Liver (tissue), 3 donors: ENCODE data around the gene PINK1.

Experiments
- GABPA ChIP-seq, 2 donors: IDR thresholded peaks in 1 of 2; conservative IDR thresholded peaks in 1 of 2; 2 replicates each; pipeline ENCODE4 v1.6.1; 2016; ENCODE audit warnings: antibody characterized with exemption in 2 of 2, mild to moderate bottlenecking in 1 of 2, moderate library complexity in 1 of 2
- JUND ChIP-seq, 2 donors: IDR thresholded peaks; 2 replicates each; pipeline ENCODE4 v1.6.1; 2016; ENCODE audit warnings: antibody characterized with exemption in 2 of 2
- MAX ChIP-seq: IDR thresholded peaks from 2 replicates; pipeline ENCODE4 v1.6.1; 2016; ENCODE audit warnings: antibody characterized with exemption
- RAD21 ChIP-seq, 2 donors: IDR thresholded peaks; 2 replicates each; pipeline ENCODE4 v1.6.1; 2016; ENCODE audit warnings: antibody characterized with exemption in 2 of 2, mild to moderate bottlenecking in 2 of 2
- TAF1 ChIP-seq: conservative IDR thresholded peaks from 2 replicates; pipeline ENCODE4 v1.6.1; 2016; ENCODE audit warnings: antibody characterized with exemption, mild to moderate bottlenecking
- TF ChIP-seq, protein P1 (sequence below): fragments of 150-350 bp; IDR thresholded peaks from 2 replicates; pipeline ENCODE4 v1.5.1; 2017; ENCODE audit warnings: improper control_type of control experiment, low read depth, low read length; ENCODE audit not compliant: missing input control
- donor health status: healthy.
- donor health status: healthy.

DNA sequence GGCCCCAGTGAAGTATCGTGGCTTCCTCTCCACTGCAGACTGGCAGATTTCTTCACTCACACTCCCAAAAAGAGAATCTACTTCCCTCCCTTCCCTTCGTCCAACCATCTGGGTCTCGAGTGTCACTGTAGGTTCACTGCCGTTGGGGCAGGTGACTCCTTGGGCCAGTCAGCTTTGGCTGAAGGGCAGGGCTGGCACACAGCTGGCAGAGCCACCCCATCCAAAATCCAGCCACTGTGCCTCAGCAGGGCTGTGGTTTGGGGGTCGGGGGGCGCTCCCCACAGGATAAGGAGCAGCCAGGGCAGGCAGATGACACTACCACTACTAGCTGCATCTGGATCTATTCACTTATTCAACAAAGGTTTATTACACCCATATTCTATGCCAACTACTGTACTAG is 9.8 kb downstream of the PINK1 start:
- TF ChIP-seq, protein P1, sequence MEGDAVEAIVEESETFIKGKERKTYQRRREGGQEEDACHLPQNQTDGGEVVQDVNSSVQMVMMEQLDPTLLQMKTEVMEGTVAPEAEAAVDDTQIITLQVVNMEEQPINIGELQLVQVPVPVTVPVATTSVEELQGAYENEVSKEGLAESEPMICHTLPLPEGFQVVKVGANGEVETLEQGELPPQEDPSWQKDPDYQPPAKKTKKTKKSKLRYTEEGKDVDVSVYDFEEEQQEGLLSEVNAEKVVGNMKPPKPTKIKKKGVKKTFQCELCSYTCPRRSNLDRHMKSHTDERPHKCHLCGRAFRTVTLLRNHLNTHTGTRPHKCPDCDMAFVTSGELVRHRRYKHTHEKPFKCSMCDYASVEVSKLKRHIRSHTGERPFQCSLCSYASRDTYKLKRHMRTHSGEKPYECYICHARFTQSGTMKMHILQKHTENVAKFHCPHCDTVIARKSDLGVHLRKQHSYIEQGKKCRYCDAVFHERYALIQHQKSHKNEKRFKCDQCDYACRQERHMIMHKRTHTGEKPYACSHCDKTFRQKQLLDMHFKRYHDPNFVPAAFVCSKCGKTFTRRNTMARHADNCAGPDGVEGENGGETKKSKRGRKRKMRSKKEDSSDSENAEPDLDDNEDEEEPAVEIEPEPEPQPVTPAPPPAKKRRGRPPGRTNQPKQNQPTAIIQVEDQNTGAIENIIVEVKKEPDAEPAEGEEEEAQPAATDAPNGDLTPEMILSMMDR: no peak
- TF ChIP-seq RAD21 (IDR thresholded peaks at IDR 0.05) (no peak), TAF1 (no peak), JUND (IDR thresholded peaks at IDR 0.05) (no peak), GABPA (IDR thresholded peaks at IDR 0.05 in 1 of 2, conservative IDR thresholded peaks at IDR 0.05 in 1 of 2) (no peak), MAX (no peak)
